Measurements from ENCODE around the gene NINJ1. TPM values are rescaled to one million over a fixed set of nuclear protein-coding genes. Genes with fewer than 3 reads are reported as not detected.

The NINJ1 gene
- polyA plus RNA-seq, 1 of the 3 experiments (the other 2 are of a cell fraction), result 31.7 TPM

- Histone ChIP-seq H3K4me3 (ENCODE audit: low read depth in 2 of 2, low read length in 1 of 2) (no peak overlapping the region), H3K4me2 (no peak overlapping the region), H3K79me2 (ENCODE audit: insufficient read depth) (peaks cover 32% of the 10 kb centered on the region), H3K9me3 (no peaks in the 10 kb centered on the region), H3K4me1 (ENCODE audit: control insufficient read depth in 1 of 2, insufficient read depth in 2 of 2, low read depth in 1 of 2, low read length in 1 of 2) (peaks cover 0 to 9% of the 10 kb centered on the region in 2 experiments; a peak in 1 of 4 replicates), H3K9ac (no peak overlapping the region), H3K27ac (ENCODE audit: low read depth in 2 of 2, low read length in 1 of 2) (no peak overlapping the region), H4K20me1 (ENCODE audit: insufficient read depth) (peaks cover 22% of the 10 kb centered on the region), H2AFZ (ENCODE audit: low read depth) (no peak overlapping the region), H3K36me3 (replicated peaks in 1 of 2; ENCODE audit: control insufficient read depth in 1 of 2, insufficient read depth in 2 of 2, low read length in 1 of 2) (peaks cover 0 to 40% of the 10 kb centered on the region in 2 experiments), H3F3A (replicated peaks; ENCODE audit: insufficient read depth) (no peaks in the 10 kb centered on the region), H3K27me3 (ENCODE audit: insufficient read depth) (no peaks in the 10 kb centered on the region), H3K9me2 (no peaks in the 10 kb centered on the region)
- ChIA-PET CTCF (interaction anchor here (0.6 to 5.6 kb wide), 6 partner anchors 9 to 450 kb away, joined by 3 to 53 read pairs (median 30); partner anchors contain the start of gene CARD19), POLR2A (no interaction called here)
- no peak for TF ChIP-seq IRF3 (IDR thresholded peaks at IDR 0.05; ENCODE audit: low read depth, low read length)
- no peak for TF ChIP-seq YY1 (IDR thresholded peaks at IDR 0.05; ENCODE audit: low read depth)
- TF ChIP-seq MXI1 (IDR thresholded peaks at IDR 0.05; ENCODE audit: low read depth, low read length), result no peak
- no peak for TF ChIP-seq FOSL2 (IDR thresholded peaks at IDR 0.05; ENCODE audit: borderline replicate concordance, low read depth)
- no peak for TF ChIP-seq CHD2 (IDR thresholded peaks at IDR 0.05; ENCODE audit: low read length, partially characterized antibody)
- no peak for TF ChIP-seq FOXJ3 (CRISPR knock-in tag; IDR thresholded peaks at IDR 0.05)
- no peak for DNase-seq
- 100% methylated on average over 4 of the region's 14 CpGs for WGBS (ENCODE audit: low lambda C conversion rate)
These were observed 23.7 kb downstream of the NINJ1 start for GRCh38 chr9:93110311-93110855.

- Histone ChIP-seq H3K4me3 (ENCODE audit: low read depth in 2 of 2, low read length in 1 of 2) (no peak overlapping the region), H3K79me2 (ENCODE audit: insufficient read depth) (peaks cover 51% of the 10 kb centered on the region)
These were observed 25.6 kb downstream of the NINJ1 start for GRCh38 chr9:93108291-93109041.

More at GRCh38 chr9:93108291-93109041, 25.6 kb downstream of the NINJ1 start:
- TF ChIP-seq EP300 (IDR thresholded peaks at IDR 0.05; ENCODE audit: borderline replicate concordance in 1 of 2, low read depth in 1 of 2, low read length in 1 of 2), result no peak
- TF ChIP-seq FOSL2 (IDR thresholded peaks at IDR 0.05; ENCODE audit: borderline replicate concordance, low read depth), result no peak
- TF ChIP-seq GATA2 (CRISPR knock-in tag; IDR thresholded peaks at IDR 0.05), result no peak
- TF ChIP-seq JUND (IDR thresholded peaks at IDR 0.05), result no peak
- no peak for TF ChIP-seq POLR2AphosphoS5 (IDR thresholded peaks at IDR 0.05; ENCODE audit: low read depth, low read length)
- TF ChIP-seq NFIC (IDR thresholded peaks at IDR 0.05; ENCODE audit: borderline replicate concordance), result no peak
- ChIA-PET CTCF (interaction anchor here (0.6 to 5.6 kb wide), 48 partner anchors 10 to 851 kb away, joined by 3 to 53 read pairs (median 4); partner anchors contain the start of genes CARD19 and NINJ1), POLR2A (no interaction called here)
- H3K27me3 ChIP-seq (ENCODE audit: insufficient read depth), result no peaks in the 10 kb centered on the region
- H3K36me3 ChIP-seq (replicated peaks in 1 of 2; ENCODE audit: control insufficient read depth in 1 of 2, insufficient read depth in 2 of 2, low read length in 1 of 2), result peaks cover 3 to 33% of the 10 kb centered on the region in 2 experiments
- 79% methylated on average over 6 of the region's 15 CpGs for WGBS (ENCODE audit: low lambda C conversion rate)
- no peak overlapping the region for H3K4me2 ChIP-seq
- no peak overlapping the region for H2AFZ ChIP-seq (ENCODE audit: low read depth)
- peaks cover 0 to 9% of the 10 kb centered on the region in 2 experiments; a peak in 1 of 4 replicates for H3K4me1 ChIP-seq (ENCODE audit: control insufficient read depth in 1 of 2, insufficient read depth in 2 of 2, low read depth in 1 of 2, low read length in 1 of 2)
- no peaks in the 10 kb centered on the region for H3F3A ChIP-seq (replicated peaks; ENCODE audit: insufficient read depth)
- H3K9me2 ChIP-seq, result no peaks in the 10 kb centered on the region
- no peak overlapping the region for H3K9ac ChIP-seq
- no peaks in the 10 kb centered on the region for H3K9me3 ChIP-seq
- DNase-seq, result no peak
- peaks cover 22% of the 10 kb centered on the region for H4K20me1 ChIP-seq (ENCODE audit: insufficient read depth)
- H3K27ac ChIP-seq (ENCODE audit: low read depth in 2 of 2, low read length in 1 of 2), result no peak overlapping the region; a peak in 1 of 4 replicates

Measured in SK-N-SH (cell line).